Nephron progenitor cell (in vitro differentiated cells): Measurements from ENCODE around the gene RNFT2.

Source experiments
- DNase-seq: peaks from one replicate; pipeline ENCODE4 v3.0.0; 2021
- H3K27ac Mint-ChIP-seq: 2 replicates; pipeline ENCODE4 v1.8.0; 2021; ENCODE audit warnings: mild to moderate bottlenecking, moderate library complexity, mixed read lengths
- H3K27me3 Mint-ChIP-seq: 2 replicates; pipeline ENCODE4 v1.8.0; 2021; ENCODE audit warnings: mild to moderate bottlenecking, low read depth, mixed read lengths; ENCODE audit not compliant: poor library complexity
- H3K36me3 Mint-ChIP-seq: 2 replicates; pipeline ENCODE4 v1.8.0; 2021; ENCODE audit warnings: low read depth, mixed read lengths
- H3K4me1 Mint-ChIP-seq: 2 replicates; pipeline ENCODE4 v1.8.0; 2021; ENCODE audit warnings: mixed read lengths
- H3K4me3 Mint-ChIP-seq: 2 replicates; pipeline ENCODE4 v1.8.0; 2021; ENCODE audit warnings: mild to moderate bottlenecking, moderate library complexity, mixed read lengths
- H3K9me3 Mint-ChIP-seq: 2 replicates; pipeline ENCODE4 v1.8.0; 2021; ENCODE audit warnings: mild to moderate bottlenecking, moderate library complexity, mixed read lengths
- CTCF ChIP-seq: fragments of 200-600 bp; sonication (generic); IDR thresholded peaks from 2 replicates; pipeline ENCODE4 v1.5.0; 2021; ENCODE audit warnings: antibody characterized with exemption

Gene RNFT2

DNA sequence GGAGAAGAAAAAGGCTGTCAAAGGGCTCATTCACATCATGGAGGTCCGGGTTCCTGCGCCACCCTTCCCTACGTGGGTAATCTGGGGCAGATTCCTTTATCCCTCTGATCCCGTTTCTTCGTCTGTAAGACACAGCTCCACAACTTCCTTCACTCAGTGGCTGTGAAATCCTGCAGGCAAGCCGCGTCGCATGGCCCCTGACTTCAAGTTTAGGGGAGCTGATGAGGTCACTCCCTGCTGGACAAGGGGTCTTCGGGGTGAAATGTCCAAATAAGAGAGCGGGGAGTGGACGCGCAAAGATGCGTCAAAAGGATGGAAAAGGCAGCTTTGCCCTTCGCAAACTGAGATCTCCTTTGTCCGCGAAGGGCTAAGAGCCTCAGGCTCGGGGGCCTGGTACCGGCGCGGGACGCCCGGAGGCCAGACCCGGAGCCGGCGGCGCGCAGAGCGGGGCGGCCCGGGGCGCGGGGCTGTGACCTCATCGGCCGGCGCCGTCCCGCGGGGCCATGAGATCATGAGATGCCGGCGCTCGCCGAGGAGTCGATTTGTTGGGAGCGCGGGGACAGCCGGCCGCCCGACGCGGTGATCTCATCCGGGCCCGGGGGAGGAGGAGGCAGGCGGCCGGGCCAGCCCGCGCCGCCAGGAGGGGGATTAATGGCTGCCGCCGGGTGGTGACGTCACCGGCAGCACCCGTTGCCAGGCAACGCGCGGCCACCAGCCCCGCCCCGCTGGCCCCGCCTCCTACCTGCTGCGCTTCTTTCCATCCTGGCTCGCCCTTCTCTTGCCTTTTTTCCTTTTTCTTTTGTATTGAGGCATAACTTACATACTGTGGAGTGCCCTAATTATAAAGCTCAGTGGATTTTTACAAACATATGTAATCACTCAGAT is 81.1 kb downstream of the RNFT2 start:
- peak; percentile 94 for DNase-seq
- H3K36me3 Mint-ChIP-seq, result peaks cover 11% of the 10 kb centered on the region
- TF ChIP-seq CTCF, result no peak
- peaks cover 10% of the 10 kb centered on the region for H3K27me3 Mint-ChIP-seq
- H3K4me1 Mint-ChIP-seq, result peaks cover 28% of the 10 kb centered on the region
- H3K9me3 Mint-ChIP-seq, result no peaks in the 10 kb centered on the region
- H3K4me3 Mint-ChIP-seq, result peak overlapping the region; percentile 98
- H3K27ac Mint-ChIP-seq, result peak overlapping the region; percentile 100

DNA sequence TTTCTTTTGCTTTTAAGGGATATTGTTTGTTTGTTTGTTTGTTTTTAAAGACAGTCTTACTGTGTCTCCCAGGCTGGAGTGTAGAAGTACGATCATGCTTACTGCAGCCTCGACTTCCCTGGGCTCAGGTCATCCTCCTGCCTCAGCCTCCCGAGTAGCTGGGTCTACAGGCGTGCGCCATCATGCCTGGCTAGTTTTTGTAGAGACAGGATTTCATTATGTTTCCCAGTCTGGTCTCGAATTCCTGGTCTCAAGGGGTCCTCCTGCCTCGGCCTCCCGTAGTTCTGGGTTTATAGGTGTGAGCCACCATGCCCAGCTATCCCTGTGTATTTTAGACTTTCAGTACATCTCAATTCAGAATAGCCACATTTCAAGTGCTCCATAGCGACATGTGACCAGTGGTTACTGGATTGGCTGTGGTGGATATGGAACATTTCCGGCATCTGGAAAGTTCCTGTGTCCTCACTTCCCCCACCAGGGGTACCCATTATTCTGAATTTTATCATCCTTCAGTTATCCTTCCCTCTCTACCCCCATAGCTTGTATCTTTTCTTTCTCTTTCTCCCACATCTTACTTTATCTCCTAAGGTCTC is 82.0 kb downstream of the RNFT2 start:
- peaks cover 10% of the 10 kb centered on the region for H3K27me3 Mint-ChIP-seq
- H3K9me3 Mint-ChIP-seq, result no peaks in the 10 kb centered on the region
- peaks cover 21% of the 10 kb centered on the region for H3K36me3 Mint-ChIP-seq
- no peak for TF ChIP-seq CTCF
- no peak overlapping the region for H3K27ac Mint-ChIP-seq
- peaks cover 28% of the 10 kb centered on the region for H3K4me1 Mint-ChIP-seq
- no peak for DNase-seq
- peak overlapping the region; percentile 72 for H3K4me3 Mint-ChIP-seq

GRCh38 chr12:116821291-116821690 is 83.2 kb downstream of the RNFT2 start:
- DNase-seq, result no peak
- H3K27me3 Mint-ChIP-seq, result peaks cover 10% of the 10 kb centered on the region
- peaks cover 30% of the 10 kb centered on the region for H3K36me3 Mint-ChIP-seq
- H3K27ac Mint-ChIP-seq, result no peak overlapping the region
- H3K4me3 Mint-ChIP-seq, result no peak overlapping the region
- no peaks in the 10 kb centered on the region for H3K9me3 Mint-ChIP-seq
- TF ChIP-seq CTCF, result no peak
- peaks cover 28% of the 10 kb centered on the region for H3K4me1 Mint-ChIP-seq

- H3K4me1 Mint-ChIP-seq, result peaks cover under 1% of the 10 kb centered on the region
- no peak for TF ChIP-seq CTCF
- peaks cover 38% of the 10 kb centered on the region for H3K36me3 Mint-ChIP-seq
- H3K9me3 Mint-ChIP-seq, result no peaks in the 10 kb centered on the region
- H3K27ac Mint-ChIP-seq, result no peak overlapping the region
- H3K27me3 Mint-ChIP-seq, result peaks cover 7% of the 10 kb centered on the region
- DNase-seq, result no peak
- H3K4me3 Mint-ChIP-seq, result no peak overlapping the region
These were observed 89.3 kb downstream of the RNFT2 start for GRCh38 chr12:116827432-116827831.

DNA sequence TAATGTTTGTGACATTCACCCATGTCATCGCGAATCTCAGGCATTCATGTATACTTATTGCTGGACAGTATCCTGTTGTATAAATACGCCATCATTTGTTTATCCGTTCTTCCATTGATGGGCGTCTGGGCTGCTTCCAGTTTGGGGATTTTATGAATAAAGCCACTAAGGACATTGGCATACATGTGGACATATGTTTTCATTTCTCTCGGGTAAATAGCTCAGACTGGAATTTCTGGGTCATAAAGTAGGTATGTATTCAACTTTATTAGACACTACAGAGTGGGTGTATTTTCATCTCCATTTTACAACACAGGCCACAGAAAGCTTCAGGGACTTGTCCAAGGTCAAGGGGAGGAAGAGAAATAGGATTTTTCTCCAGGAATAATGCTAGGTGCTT is 94.2 kb downstream of the RNFT2 start:
- Mint-ChIP-seq H3K27me3 (peaks cover 3% of the 10 kb centered on the region), H3K4me3 (no peak overlapping the region), H3K4me1 (peaks cover 17% of the 10 kb centered on the region), H3K9me3 (peaks cover 2% of the 10 kb centered on the region), H3K27ac (no peak overlapping the region), H3K36me3 (peaks cover 48% of the 10 kb centered on the region)
- TF ChIP-seq CTCF, result no peak
- DNase-seq, result no peak
